CD4-positive, alpha-beta T cell (primary cell): ENCODE measurements around the gene PHACTR3. TPM values are rescaled to one million over a fixed set of nuclear protein-coding genes. Genes with fewer than 3 reads are reported as not detected.

Experiments
- ATAC-seq: fragments of 200-7000 bp; cut with Tn5 transposase; one replicate; pipeline ENCODE4 v1.10.0; 2022; ENCODE audit warnings: mild to moderate bottlenecking; ENCODE audit not compliant: poor library complexity
- CTCF ChIA-PET: fragments of 350-600 bp; sonication (Branson Sonifier 250); formaldehyde crosslinking; loops from one replicate; lab custom pipeline; 2021; ENCODE audit warnings: antibody characterized with exemption, inconsistent platforms; lab: Charles Lee
- POLR2A ChIA-PET: fragments of 350-600 bp; sonication (Branson Sonifier 250); formaldehyde crosslinking; loops from one replicate; lab custom pipeline; 2021; ENCODE audit warnings: antibody characterized with exemption, inconsistent platforms; lab: Charles Lee
- DNase-seq, 14 experiments: peaks; one replicate each; pipeline ENCODE4 v3.0.0-alpha.2; 2013 to 2020; ENCODE audit warnings: mixed read lengths in 2 of 14
- H3K27ac ChIP-seq, 2 donors: one replicate each; pipeline versions ENCODE4 v1.5.1 to v1.7.0; 2013; ENCODE audit warnings: low read length in 2 of 2, low read depth in 1 of 2, mild to moderate bottlenecking in 1 of 2
- H3K27me3 ChIP-seq, 2 experiments: 1 replicate in 1 of 2; 2 replicates in 1 of 2; pipeline versions ENCODE4 v1.6.1 to v1.7.0; 2013; ENCODE audit warnings: low read length in 2 of 2, control low read depth in 1 of 2, mild to moderate bottlenecking in 1 of 2, moderate library complexity in 1 of 2; ENCODE audit not compliant: insufficient read depth in 2 of 2, control insufficient read depth in 1 of 2
- H3K36me3 ChIP-seq: one replicate; pipeline ENCODE4 v1.6.1; 2013; ENCODE audit warnings: low read length, control low read depth; ENCODE audit not compliant: insufficient read depth
- H3K4me1 ChIP-seq: one replicate; pipeline ENCODE4 v1.6.1; 2013; ENCODE audit warnings: low read length, control low read depth; ENCODE audit not compliant: insufficient read depth
- H3K4me3 ChIP-seq: one replicate; pipeline ENCODE4 v1.5.1; 2013; ENCODE audit warnings: mild to moderate bottlenecking, low read length, moderate library complexity
- H3K9me3 ChIP-seq, 2 experiments: 1 replicate in 1 of 2; 2 replicates in 1 of 2; pipeline versions ENCODE4 v1.6.1 to v1.7.0; 2013; ENCODE audit warnings: low read length in 2 of 2, mild to moderate bottlenecking in 2 of 2, control low read depth in 1 of 2, moderate library complexity in 1 of 2; ENCODE audit not compliant: control insufficient read depth in 1 of 2, insufficient read depth in 1 of 2
- H3K27ac Mint-ChIP-seq: one replicate; pipeline ENCODE4 v1.8.0; 2020; ENCODE audit warnings: mixed read lengths
- H3K27me3 Mint-ChIP-seq: one replicate; pipeline ENCODE4 v1.8.0; 2021; ENCODE audit warnings: mixed read lengths
- H3K36me3 Mint-ChIP-seq: one replicate; pipeline ENCODE4 v1.8.0; 2021; ENCODE audit warnings: low read depth, mixed read lengths
- H3K4me1 Mint-ChIP-seq: one replicate; pipeline ENCODE4 v1.8.0; 2021; ENCODE audit warnings: low read depth, mixed read lengths
- H3K4me3 Mint-ChIP-seq: one replicate; pipeline ENCODE4 v1.8.0; 2020; ENCODE audit warnings: mild to moderate bottlenecking, mixed read lengths
- H3K9me3 Mint-ChIP-seq: one replicate; pipeline ENCODE4 v1.8.0; 2020; ENCODE audit warnings: mixed read lengths
- CTCF ChIP-seq: fragments of 200-600 bp; IDR thresholded peaks from one replicate; pipeline ENCODE4 v1.8.0; 2022; ENCODE audit warnings: antibody characterized with exemption, mild to moderate bottlenecking
- intact Hi-C, 2 experiments: fragments of 100-400 bp; cut with DNase I in 1 of 2; cut with micrococcal nuclease in 1 of 2; formaldehyde crosslinking; loops; one replicate each; pipeline versions ENCODE4 v1.15.1 to v1.9.0; 2023 to 2025; cut with DNase I, micrococcal nuclease
- total RNA-seq, 174 experiments: library from RNA in 2 of 174; stranded (reverse) in 2 of 174; gene quantifications; one replicate each; pipeline ENCODE4 v1.2.3 and lab custom pipeline; 2021 to 2026

PHACTR3 gene
- total RNA-seq, 2 experiments from 2014 or later, result not detected

DNA sequence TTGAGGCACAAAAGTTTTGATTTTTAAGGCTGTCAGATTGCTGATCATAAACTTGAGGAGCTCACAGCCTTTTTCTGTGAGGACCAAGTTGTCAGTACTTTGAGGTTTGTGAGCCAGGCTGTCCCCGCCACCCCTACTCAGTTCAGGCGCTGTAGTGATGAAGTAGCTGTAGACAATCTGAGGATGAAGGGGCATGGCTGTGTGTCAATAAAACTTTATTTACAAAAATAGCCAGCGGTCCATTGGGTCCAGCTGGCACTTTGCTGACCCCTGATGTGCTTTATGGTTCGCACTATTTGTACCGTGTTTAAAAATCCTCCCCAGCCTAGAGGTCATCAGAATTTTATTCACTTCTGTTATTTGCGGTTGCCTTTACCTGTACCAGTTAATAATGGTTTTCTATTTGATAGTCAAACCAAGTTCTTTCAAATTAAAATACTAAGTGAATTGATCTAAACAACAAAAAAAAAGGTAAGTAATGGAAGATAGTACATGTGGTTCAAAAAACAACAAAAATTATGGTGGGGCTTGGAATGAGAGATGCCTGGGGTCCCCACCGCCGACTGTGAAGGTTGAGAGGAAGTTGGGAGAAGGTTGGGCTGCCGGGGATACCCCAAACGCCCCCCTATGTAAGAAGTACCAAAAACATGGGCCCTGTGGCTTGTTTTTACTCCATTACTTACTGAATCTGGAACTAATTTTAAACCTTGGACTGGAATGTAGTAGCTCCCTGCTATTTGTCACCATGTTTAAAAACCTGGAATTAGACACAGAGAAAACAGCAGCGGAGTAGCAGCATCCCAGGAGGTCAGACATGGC lies 205.5 kb downstream of the PHACTR3 start:
- Mint-ChIP-seq H3K9me3 (no peaks in the 10 kb centered on the region), H3K4me1 (no peaks in the 10 kb centered on the region), H3K36me3 (no peaks in the 10 kb centered on the region), H3K4me3 (no peak overlapping the region), H3K27ac (no peak overlapping the region), H3K27me3 (peaks cover 13% of the 10 kb centered on the region)
- H3K27ac ChIP-seq, result no peak overlapping the region
- no peaks in the 10 kb centered on the region for H3K4me1 ChIP-seq
- no peaks in the 10 kb centered on the region for H3K36me3 ChIP-seq
- H3K9me3 ChIP-seq, result peaks cover 0 to 11% of the 10 kb centered on the region in 2 experiments
- DNase-seq, result no peak
- ChIA-PET CTCF (no interaction called here), POLR2A (no interaction called here)
- no peak overlapping the region for H3K4me3 ChIP-seq
- intact Hi-C loops, result no loop called here
- ATAC-seq, result no peak
- no peak for TF ChIP-seq CTCF
- peaks cover 0 to 6% of the 10 kb centered on the region in 2 experiments for H3K27me3 ChIP-seq

GRCh38 chr20:59810449-59811187 lies 206.3 kb downstream of the PHACTR3 start:
- peaks cover 0 to 4% of the 10 kb centered on the region in 2 experiments for H3K27me3 ChIP-seq
- ATAC-seq (no peak), DNase-seq (no peak)
- no peak overlapping the region for H3K4me3 Mint-ChIP-seq
- no peaks in the 10 kb centered on the region for H3K36me3 ChIP-seq
- H3K4me1 Mint-ChIP-seq, result no peaks in the 10 kb centered on the region
- H3K36me3 Mint-ChIP-seq, result no peaks in the 10 kb centered on the region
- no peaks in the 10 kb centered on the region for H3K9me3 Mint-ChIP-seq
- H3K27me3 Mint-ChIP-seq, result peaks cover 6% of the 10 kb centered on the region
- CTCF ChIA-PET, result no interaction called here
- no peak for TF ChIP-seq CTCF
- no peak overlapping the region for H3K27ac ChIP-seq
- POLR2A ChIA-PET, result no interaction called here
- intact Hi-C loops, result no loop called here
- no peak overlapping the region for H3K27ac Mint-ChIP-seq
- H3K4me3 ChIP-seq, result no peak overlapping the region
- H3K4me1 ChIP-seq, result no peaks in the 10 kb centered on the region
- H3K9me3 ChIP-seq, result peaks cover 0 to 11% of the 10 kb centered on the region in 2 experiments

GRCh38 chr20:59811681-59812171 lies 207.4 kb downstream of the PHACTR3 start:
- POLR2A ChIA-PET, result no interaction called here
- H3K27me3 ChIP-seq, result peaks cover 0 to 2% of the 10 kb centered on the region in 2 experiments
- intact Hi-C loops, result no loop called here
- no peaks in the 10 kb centered on the region for H3K36me3 Mint-ChIP-seq
- no peak overlapping the region for H3K4me3 ChIP-seq
- CTCF ChIA-PET, result no interaction called here
- peaks cover 0 to 9% of the 10 kb centered on the region in 2 experiments for H3K9me3 ChIP-seq
- no peak overlapping the region for H3K27ac Mint-ChIP-seq
- H3K9me3 Mint-ChIP-seq, result no peaks in the 10 kb centered on the region
- ATAC-seq (no peak), DNase-seq (no peak)
- H3K4me1 Mint-ChIP-seq, result no peaks in the 10 kb centered on the region
- no peaks in the 10 kb centered on the region for H3K36me3 ChIP-seq
- H3K4me1 ChIP-seq, result no peaks in the 10 kb centered on the region
- peaks cover 6% of the 10 kb centered on the region for H3K27me3 Mint-ChIP-seq
- H3K4me3 Mint-ChIP-seq, result no peak overlapping the region
- TF ChIP-seq CTCF, result no peak
- H3K27ac ChIP-seq, result no peak overlapping the region
